C4-2B (cell line): ENCODE data around the gene PRKG2.

ENCODE experiments used
- ZFX ChIP-seq: fragments of 450-650 bp; IDR thresholded peaks from 2 replicates; pipeline ENCODE4 v1.6.1; 2017
- TF ChIP-seq, protein P1 (sequence below): fragments of 450-650 bp; conservative IDR thresholded peaks from 2 replicates; pipeline ENCODE4 v1.5.1; 2017; ENCODE audit warnings: mild to moderate bottlenecking

DNA sequence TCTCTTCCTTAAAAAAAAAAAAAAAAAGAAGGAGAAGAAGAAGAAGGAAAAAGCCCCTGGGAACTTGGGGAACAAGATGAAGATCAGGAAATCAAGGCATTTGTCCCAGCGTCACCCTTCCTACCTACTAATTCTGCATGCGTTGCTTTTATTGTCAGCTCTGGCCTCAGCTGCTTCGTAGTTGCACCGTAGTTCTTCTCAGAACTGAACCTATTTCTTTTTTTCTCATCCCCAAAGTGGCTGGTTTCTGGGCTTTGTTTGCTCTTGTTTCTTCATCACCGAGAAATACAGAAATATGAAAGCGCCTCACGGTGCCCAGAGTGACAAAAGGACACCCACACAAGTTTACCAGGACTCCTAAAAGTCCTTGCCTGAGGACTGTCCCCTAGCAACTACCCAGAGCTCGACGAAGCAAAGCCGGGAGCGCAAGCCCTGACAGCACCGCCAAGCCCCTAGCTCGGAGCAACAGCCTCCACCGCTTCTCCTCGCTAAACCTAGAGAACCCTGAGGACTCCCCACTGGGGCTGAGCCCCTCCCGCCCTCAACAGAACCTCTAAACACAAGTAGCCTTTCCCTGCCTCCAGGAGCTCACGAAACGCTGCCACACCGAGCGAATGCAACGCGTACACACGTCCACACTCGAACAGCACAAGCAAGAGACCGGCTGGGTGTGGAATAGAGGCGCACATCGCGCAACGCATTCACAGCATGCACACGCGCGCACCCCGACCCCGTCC, 710 bp downstream of the PRKG2 start:
- TF ChIP-seq, protein P1, sequence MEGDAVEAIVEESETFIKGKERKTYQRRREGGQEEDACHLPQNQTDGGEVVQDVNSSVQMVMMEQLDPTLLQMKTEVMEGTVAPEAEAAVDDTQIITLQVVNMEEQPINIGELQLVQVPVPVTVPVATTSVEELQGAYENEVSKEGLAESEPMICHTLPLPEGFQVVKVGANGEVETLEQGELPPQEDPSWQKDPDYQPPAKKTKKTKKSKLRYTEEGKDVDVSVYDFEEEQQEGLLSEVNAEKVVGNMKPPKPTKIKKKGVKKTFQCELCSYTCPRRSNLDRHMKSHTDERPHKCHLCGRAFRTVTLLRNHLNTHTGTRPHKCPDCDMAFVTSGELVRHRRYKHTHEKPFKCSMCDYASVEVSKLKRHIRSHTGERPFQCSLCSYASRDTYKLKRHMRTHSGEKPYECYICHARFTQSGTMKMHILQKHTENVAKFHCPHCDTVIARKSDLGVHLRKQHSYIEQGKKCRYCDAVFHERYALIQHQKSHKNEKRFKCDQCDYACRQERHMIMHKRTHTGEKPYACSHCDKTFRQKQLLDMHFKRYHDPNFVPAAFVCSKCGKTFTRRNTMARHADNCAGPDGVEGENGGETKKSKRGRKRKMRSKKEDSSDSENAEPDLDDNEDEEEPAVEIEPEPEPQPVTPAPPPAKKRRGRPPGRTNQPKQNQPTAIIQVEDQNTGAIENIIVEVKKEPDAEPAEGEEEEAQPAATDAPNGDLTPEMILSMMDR, result no peak
- TF ChIP-seq ZFX, result no peak
